CD4-positive, CD25-positive, alpha-beta regulatory T cell (primary cell): ENCODE results near the gene AZIN2. TPM values are rescaled to one million over a fixed set of nuclear protein-coding genes. Genes with fewer than 3 reads are reported as not detected.

Experiments
- ATAC-seq, 2 donors: fragments of 150-1000 bp; cut with Tn5 transposase; one replicate each; pipeline ENCODE4 v1.10.0; 2021; ENCODE audit warnings: low read depth in 2 of 2, moderate number of reproducible peaks in 2 of 2, moderate library complexity in 1 of 2
- DNase-seq, 3 donors: peaks; one replicate each; pipeline versions ENCODE4 v3.0.0 to v3.0.0-alpha.2; 2012 to 2022; ENCODE audit warnings: mixed read lengths in 1 of 3
- H3K27ac ChIP-seq: one replicate; pipeline ENCODE4 v1.7.0; 2013; ENCODE audit warnings: mild to moderate bottlenecking, low read length; ENCODE audit not compliant: insufficient read depth, poor library complexity, severe bottlenecking
- H3K27me3 ChIP-seq: one replicate; pipeline ENCODE4 v1.7.0; 2013; ENCODE audit warnings: low read length; ENCODE audit not compliant: control insufficient read depth, insufficient read depth
- H3K36me3 ChIP-seq: one replicate; pipeline ENCODE4 v1.7.0; 2013; ENCODE audit warnings: mild to moderate bottlenecking, low read length, moderate library complexity; ENCODE audit not compliant: control insufficient read depth, insufficient read depth
- H3K4me1 ChIP-seq: 2 replicates; pipeline ENCODE4 v1.7.0; 2013; ENCODE audit warnings: mild to moderate bottlenecking, low read length; ENCODE audit not compliant: insufficient read depth, control insufficient read depth, poor library complexity, severe bottlenecking
- H3K4me3 ChIP-seq: one replicate; pipeline ENCODE4 v1.7.0; 2013; ENCODE audit warnings: low read depth, mild to moderate bottlenecking, low read length, moderate library complexity
- H3K9me3 ChIP-seq, 2 experiments: 1 replicate in 1 of 2; 2 replicates in 1 of 2; pipeline ENCODE4 v1.7.0; 2013; ENCODE audit warnings: low read length in 2 of 2, mild to moderate bottlenecking in 1 of 2, moderate library complexity in 1 of 2; ENCODE audit not compliant: control insufficient read depth in 2 of 2
- H3K27ac Mint-ChIP-seq, 3 donors: one replicate each; pipeline ENCODE4 v1.8.0; 2020 to 2022; ENCODE audit warnings: mild to moderate bottlenecking in 3 of 3, mixed read lengths in 3 of 3, moderate library complexity in 2 of 3
- H3K27me3 Mint-ChIP-seq: one replicate; pipeline ENCODE4 v1.8.0; 2022; ENCODE audit warnings: mild to moderate bottlenecking, mixed read lengths
- H3K36me3 Mint-ChIP-seq: one replicate; pipeline ENCODE4 v1.8.0; 2020; ENCODE audit warnings: mixed read lengths
- H3K4me1 Mint-ChIP-seq, 4 donors: one replicate each; pipeline ENCODE4 v1.8.0; 2020 to 2022; ENCODE audit warnings: mixed read lengths in 4 of 4, mild to moderate bottlenecking in 1 of 4
- H3K4me3 Mint-ChIP-seq, 4 donors: one replicate each; pipeline ENCODE4 v1.8.0; 2020 to 2022; ENCODE audit warnings: mild to moderate bottlenecking in 4 of 4, mixed read lengths in 4 of 4, moderate library complexity in 3 of 4
- H3K9me3 Mint-ChIP-seq, 7 donors: one replicate each; pipeline ENCODE4 v1.8.0; 2020 to 2022; ENCODE audit warnings: mixed read lengths in 7 of 7, mild to moderate bottlenecking in 3 of 7, moderate library complexity in 2 of 7
- polyA plus RNA-seq, 4 donors: library from polyadenylated mRNA; unstranded; fragments of 300-500 nt; fragmentation: Illumina TruSeq; gene quantifications; one replicate each; pipeline ENCODE4 v1.2.3, GENCODE V29; 2021
- total RNA-seq: library from RNA; stranded (reverse); gene quantifications from one replicate; pipeline ENCODE4 v1.2.3, GENCODE V29; 2022

The AZIN2 gene
- total RNA-seq = 1.5 TPM
- 1 to 10 TPM in 2 of 4 donors, under 1 TPM in 1, not detected in 1; 0.69 to 1.9 (median 1.2) TPM for polyA plus RNA-seq

DNA sequence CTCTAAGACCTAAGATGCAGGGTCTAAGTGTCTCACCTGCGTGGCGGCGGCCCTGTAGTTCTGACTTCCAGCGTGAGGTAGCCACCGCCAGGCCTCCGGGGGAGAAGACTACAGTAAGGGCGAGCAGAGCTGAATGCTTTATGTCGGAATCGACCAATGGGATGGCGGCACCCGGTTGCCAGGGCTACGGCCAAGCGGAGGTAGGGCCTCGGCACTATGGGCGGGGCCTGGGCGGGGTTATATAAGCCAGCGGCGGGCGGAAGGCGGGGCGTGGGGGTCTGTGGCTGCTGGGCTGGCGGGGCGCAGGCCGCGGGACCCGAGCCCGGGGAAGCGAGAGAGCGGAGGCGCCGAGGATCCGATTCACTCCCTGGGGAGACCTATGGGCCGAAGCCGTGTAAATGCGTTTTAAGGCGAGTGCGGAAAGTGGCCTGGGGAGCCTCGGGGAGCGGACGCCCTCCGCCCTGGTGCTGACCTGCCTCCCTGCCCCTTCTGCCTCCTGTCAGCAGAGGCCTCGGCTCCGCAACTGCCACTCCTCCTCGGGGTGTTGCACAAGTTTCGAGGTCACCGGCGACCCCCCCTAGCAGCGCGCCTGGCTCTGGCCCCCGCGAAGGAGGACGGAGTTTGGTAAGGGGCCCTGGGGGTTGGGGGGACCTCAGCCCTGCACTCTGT is at the start of gene AZIN2:
AZIN2 (plus strand) TSS at position 269 of the 669 bp plus-strand sequence. CDS start 1,097 bp downstream, outside the sequence.
- H3K36me3 ChIP-seq = no peaks in the 10 kb centered on the region
- Mint-ChIP-seq H3K36me3 (no peaks in the 10 kb centered on the region), H3K27ac (peak within 1 kb of the TSS in 2 of 3 donors; percentile 40 to 88), H3K4me3 (peak within 1 kb of the TSS; percentile 83 to 88 (median 86)), H3K9me3 (peaks cover 0 to 3% (median 0%) of the 10 kb centered on the region in 7 donors), H3K4me1 (peaks cover 0 to 24% (median 19%) of the 10 kb centered on the region in 4 donors), H3K27me3 (peaks cover 42% of the 10 kb centered on the region)
- peaks cover 23% of the 10 kb centered on the region for H3K4me1 ChIP-seq
- ATAC-seq (peak; percentile 99), DNase-seq (peak; percentile 94 to 95 (median 95))
- H3K27me3 ChIP-seq = peaks cover 2% of the 10 kb centered on the region
- H3K9me3 ChIP-seq = no peaks in the 10 kb centered on the region
- H3K4me3 ChIP-seq = peak within 1 kb of the TSS; percentile 73
- no peak within 1 kb of the TSS for H3K27ac ChIP-seq

DNA sequence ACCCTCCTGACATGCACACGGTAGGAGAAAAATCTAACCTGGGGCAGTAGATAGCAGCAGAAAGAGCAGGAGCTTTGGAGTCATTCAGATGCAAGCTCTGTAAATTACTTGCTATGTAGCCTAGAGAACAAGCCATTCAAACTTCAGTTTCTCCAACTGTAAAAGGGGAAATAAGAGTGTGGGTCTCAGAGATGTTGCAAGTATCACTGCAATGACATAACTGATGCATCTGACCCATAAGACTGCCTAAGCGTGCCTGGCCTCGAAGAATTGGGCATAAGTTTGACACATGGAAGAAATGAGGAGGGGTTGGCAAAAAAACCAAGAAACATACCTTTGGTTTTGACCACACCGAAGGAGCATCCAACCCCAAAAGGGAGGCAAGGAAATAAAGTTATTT is 49.4 kb upstream of the AZIN2 start:
- H3K4me3 Mint-ChIP-seq = peak overlapping the region in 1 of 4 donors; percentile 72
- DNase-seq (no peak), ATAC-seq (no peak)
- H3K9me3 Mint-ChIP-seq = peaks cover 0 to 1% (median 0%) of the 10 kb centered on the region in 7 donors
- H3K4me1 Mint-ChIP-seq = peaks cover 17 to 79% (median 58%) of the 10 kb centered on the region in 4 donors
- H3K27ac ChIP-seq = no peak overlapping the region
- no peak overlapping the region for H3K4me3 ChIP-seq
- H3K27me3 Mint-ChIP-seq = no peaks in the 10 kb centered on the region
- H3K27ac Mint-ChIP-seq = peak overlapping the region in 1 of 3 donors; percentile 10
- H3K36me3 Mint-ChIP-seq = peaks cover 25% of the 10 kb centered on the region
- peaks cover 28% of the 10 kb centered on the region for H3K36me3 ChIP-seq
- no peaks in the 10 kb centered on the region for H3K27me3 ChIP-seq
- H3K9me3 ChIP-seq = no peaks in the 10 kb centered on the region
- peaks cover 20% of the 10 kb centered on the region for H3K4me1 ChIP-seq

DNA sequence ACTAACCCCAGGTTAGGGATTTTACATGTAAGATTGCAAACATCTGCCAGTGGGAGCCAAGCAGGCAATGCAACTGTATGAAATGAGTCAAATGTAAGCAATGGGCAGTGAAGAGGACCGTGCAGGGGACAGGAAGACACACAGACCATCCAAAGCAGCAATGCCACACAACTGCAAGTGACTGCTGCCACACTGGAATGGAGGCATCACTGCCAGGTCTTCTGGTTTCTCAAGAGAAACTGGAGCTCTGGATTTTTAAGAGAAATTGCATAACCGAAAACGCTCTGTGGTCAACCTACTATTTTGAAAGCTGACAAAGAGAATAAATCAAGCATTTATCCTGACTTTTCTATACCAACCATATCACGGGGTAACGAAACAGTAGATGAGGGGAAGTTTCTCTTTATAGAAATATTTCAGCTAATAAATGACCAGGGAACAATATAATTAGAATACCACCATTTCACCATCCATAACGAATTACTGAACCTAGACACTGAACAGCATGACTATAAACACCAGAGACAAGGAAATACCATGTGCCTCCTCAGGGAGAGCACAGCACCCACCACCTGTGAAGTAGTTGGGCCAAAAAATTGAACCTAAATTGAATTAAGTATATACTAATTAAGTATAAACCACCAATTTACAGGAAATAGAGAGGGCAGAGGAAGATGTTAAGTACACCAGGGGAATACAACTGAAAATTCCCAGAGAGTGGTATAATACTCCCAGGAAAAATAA is 48.7 kb upstream of the AZIN2 start:
- Mint-ChIP-seq H3K27me3 (no peaks in the 10 kb centered on the region), H3K4me3 (peak overlapping the region in 1 of 4 donors; percentile 72), H3K9me3 (peaks cover 0 to 1% (median 0%) of the 10 kb centered on the region in 7 donors), H3K36me3 (peaks cover 25% of the 10 kb centered on the region), H3K4me1 (peaks cover 23 to 83% (median 64%) of the 10 kb centered on the region in 4 donors), H3K27ac (peak overlapping the region in 1 of 3 donors; percentile 10)
- Histone ChIP-seq H3K27ac (no peak overlapping the region), H3K4me1 (peaks cover 26% of the 10 kb centered on the region), H3K36me3 (peaks cover 28% of the 10 kb centered on the region), H3K27me3 (no peaks in the 10 kb centered on the region), H3K4me3 (no peak overlapping the region), H3K9me3 (no peaks in the 10 kb centered on the region)
- no peak for DNase-seq
- no peak for ATAC-seq

DNA sequence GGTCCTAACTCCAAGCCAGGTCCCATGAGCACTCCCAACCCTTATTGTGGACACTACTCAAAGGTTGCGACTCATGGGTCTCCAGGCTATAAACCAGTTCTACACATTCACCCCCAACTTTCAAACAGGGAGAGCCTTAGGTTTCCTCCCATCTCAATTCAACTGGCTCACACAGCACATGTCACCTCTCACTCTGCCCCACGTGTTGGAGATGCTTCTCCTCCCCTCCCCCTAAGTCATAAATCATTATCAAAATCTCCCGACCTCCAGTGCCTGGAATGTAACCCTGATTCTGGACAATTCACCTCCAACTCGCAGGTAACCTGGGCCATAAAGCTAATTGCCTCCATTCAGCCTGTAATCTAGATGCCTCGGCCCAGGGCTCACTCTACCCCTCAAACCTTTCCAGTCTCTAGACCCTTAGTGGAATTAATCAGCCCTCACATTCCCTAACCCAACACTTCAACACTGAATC is 44.9 kb upstream of the AZIN2 start:
- peak in 2 of 3 donors; percentile 6 to 33 for DNase-seq
- peaks cover 20 to 58% (median 42%) of the 10 kb centered on the region in 4 donors for H3K4me1 Mint-ChIP-seq

DNA sequence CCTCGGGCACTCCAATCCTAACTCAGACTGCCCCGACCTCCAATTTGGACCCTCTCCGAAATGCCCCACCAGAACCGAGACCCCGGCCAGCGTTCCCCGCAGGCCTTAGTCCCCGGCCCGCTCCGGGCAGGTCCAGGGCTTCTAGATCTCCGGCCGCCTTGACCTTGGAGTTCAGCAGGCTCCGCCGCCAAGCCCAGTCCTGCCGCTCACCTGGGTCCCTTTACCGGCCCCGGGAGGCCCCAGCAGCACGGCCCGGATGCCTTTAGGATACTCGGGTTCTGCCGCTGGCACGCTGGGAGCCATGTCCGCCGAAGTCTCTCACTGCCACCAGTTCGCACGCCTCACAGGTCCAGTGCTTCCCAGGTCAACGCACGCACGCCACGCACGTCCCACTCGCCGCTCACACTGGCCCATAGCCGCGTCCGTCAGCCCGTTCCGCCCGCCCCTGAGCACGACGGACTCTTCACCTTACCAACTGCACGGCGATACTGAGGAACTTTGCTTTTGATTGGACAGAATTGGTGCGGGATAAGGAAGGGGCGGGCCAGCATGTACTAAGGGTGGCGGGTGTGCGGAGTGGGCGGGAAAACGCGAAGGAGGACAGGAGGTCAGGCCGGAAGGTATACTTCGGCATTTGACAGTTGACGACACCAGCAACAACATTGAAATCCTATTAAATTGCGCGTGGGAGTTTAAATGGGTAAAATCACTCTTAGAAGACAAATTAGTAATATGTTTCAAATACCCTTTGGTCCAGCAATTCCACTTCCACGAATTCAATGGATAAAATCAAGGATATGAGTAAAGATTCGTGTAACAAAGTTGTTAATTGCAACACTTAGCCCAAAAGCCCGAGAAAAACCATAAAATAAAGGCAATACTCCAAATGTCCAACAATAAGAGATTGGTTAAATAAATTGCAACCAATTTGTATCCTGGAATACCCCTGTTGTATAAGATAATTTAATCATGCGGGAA is 44.1 kb upstream of the AZIN2 start, which contains the start of gene AK2:
AK2 (minus strand) TSS at position 358 of the 978 bp plus-strand sequence; CDS start at position 303, 55 bp downstream.
- Mint-ChIP-seq H3K4me3 (peak within 1 kb of the TSS; percentile 89 to 99 (median 96)), H3K36me3 (peaks cover 8% of the 10 kb centered on the region), H3K27me3 (peaks cover 15% of the 10 kb centered on the region), H3K4me1 (peaks cover 12 to 50% (median 37%) of the 10 kb centered on the region in 4 donors), H3K27ac (peak within 1 kb of the TSS; percentile 88 to 90 (median 89)), H3K9me3 (no peaks in the 10 kb centered on the region)
- Histone ChIP-seq H3K4me1 (peaks cover 27% of the 10 kb centered on the region), H3K27ac (peak within 1 kb of the TSS; percentile 57), H3K36me3 (no peaks in the 10 kb centered on the region), H3K9me3 (no peaks in the 10 kb centered on the region), H3K4me3 (peak within 1 kb of the TSS; percentile 92), H3K27me3 (no peaks in the 10 kb centered on the region)
- DNase-seq (peak; percentile 82 to 98 (median 88)), ATAC-seq (peak; percentile 100)

More for the DNA sequence above, 44.9 kb upstream of the AZIN2 start:
- Histone ChIP-seq H3K4me3 (peak overlapping the region; percentile 92), H3K4me1 (peaks cover 27% of the 10 kb centered on the region), H3K27me3 (no peaks in the 10 kb centered on the region), H3K36me3 (peaks cover 6% of the 10 kb centered on the region), H3K9me3 (no peaks in the 10 kb centered on the region), H3K27ac (peak overlapping the region; percentile 57)
- Mint-ChIP-seq H3K27me3 (peaks cover 14% of the 10 kb centered on the region), H3K9me3 (no peaks in the 10 kb centered on the region), H3K4me3 (peak overlapping the region; percentile 89 to 99 (median 96)), H3K27ac (peak overlapping the region; percentile 32 to 90 (median 88)), H3K36me3 (peaks cover 12% of the 10 kb centered on the region)
- no peak for ATAC-seq

DNA sequence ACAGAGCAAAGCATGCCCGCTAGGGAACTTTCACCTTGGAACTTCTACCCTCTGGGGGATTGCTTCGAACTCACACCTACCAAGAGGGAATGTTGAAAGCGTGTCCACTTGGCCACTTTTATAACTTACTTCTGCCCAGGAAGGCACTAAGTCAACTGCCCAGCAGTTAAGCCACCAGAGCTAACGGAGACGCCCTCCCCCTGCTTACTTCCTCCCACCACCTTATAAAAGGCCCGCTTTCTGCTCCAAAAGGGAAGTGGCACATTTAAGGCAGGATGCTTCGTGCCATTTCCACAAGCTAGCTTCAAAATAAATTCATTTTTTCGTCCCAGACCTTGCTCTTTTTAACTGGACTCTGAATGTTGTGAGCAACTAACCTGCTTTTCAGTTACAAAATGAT is 41.1 kb upstream of the AZIN2 start:
- no peaks in the 10 kb centered on the region for H3K27me3 ChIP-seq
- DNase-seq = no peak
- H3K9me3 ChIP-seq = no peaks in the 10 kb centered on the region
- peaks cover 20% of the 10 kb centered on the region for H3K27me3 Mint-ChIP-seq
- H3K4me3 ChIP-seq = no peak overlapping the region
- peaks cover 0 to 2% (median 0%) of the 10 kb centered on the region in 7 donors for H3K9me3 Mint-ChIP-seq
- H3K4me3 Mint-ChIP-seq = peak overlapping the region in 1 of 4 donors; percentile 20
- peaks cover 23% of the 10 kb centered on the region for H3K4me1 ChIP-seq
- peaks cover 5 to 24% (median 19%) of the 10 kb centered on the region in 4 donors for H3K4me1 Mint-ChIP-seq
- ATAC-seq = no peak
- H3K27ac ChIP-seq = no peak overlapping the region
- H3K36me3 ChIP-seq = no peaks in the 10 kb centered on the region
- H3K36me3 Mint-ChIP-seq = no peaks in the 10 kb centered on the region
- no peak overlapping the region for H3K27ac Mint-ChIP-seq

DNA sequence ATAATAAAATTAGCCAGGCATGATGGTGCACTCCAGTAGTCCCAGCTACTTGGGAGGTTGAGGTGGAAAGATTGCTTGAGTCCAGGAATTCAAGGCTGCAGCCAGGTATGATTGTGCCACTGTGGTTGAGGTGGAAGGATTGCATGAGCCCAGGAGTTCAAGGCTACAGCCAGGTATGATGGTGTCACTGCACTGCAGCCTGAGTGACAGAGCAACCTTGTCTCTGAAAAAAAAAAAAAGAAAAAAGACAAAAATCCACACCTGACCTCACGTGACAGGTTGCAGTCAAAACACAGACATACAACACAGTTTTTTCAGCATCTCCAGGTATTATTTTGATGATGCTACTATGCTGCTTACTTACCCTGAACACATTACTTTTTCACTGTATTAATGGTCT is 39.9 kb upstream of the AZIN2 start:
- Histone ChIP-seq H3K27ac (no peak overlapping the region), H3K4me3 (no peak overlapping the region), H3K9me3 (no peaks in the 10 kb centered on the region), H3K27me3 (no peaks in the 10 kb centered on the region), H3K36me3 (no peaks in the 10 kb centered on the region), H3K4me1 (peaks cover 11% of the 10 kb centered on the region)
- peaks cover 0 to 2% (median 0%) of the 10 kb centered on the region in 7 donors for H3K9me3 Mint-ChIP-seq
- no peak for ATAC-seq
- no peak overlapping the region for H3K27ac Mint-ChIP-seq
- H3K27me3 Mint-ChIP-seq = peaks cover 20% of the 10 kb centered on the region
- no peak overlapping the region for H3K4me3 Mint-ChIP-seq
- peaks cover 5 to 13% (median 11%) of the 10 kb centered on the region in 4 donors for H3K4me1 Mint-ChIP-seq
- H3K36me3 Mint-ChIP-seq = no peaks in the 10 kb centered on the region
- DNase-seq = no peak
